Fibroblast of skin of right quadriceps (primary cell): ENCODE data around the gene PTPN20.

ENCODE experiments used
- DNase-seq: peaks from one replicate; pipeline ENCODE4 v3.0.0-alpha.2; 2013

PTPN20 gene

GRCh38 chr10:47022311-47023131 is 111.3 kb downstream of the PTPN20 start:
- no peak for DNase-seq

- DNase-seq, result no peak
Observed at GRCh38 chr10:47023237-47024045, 112.2 kb downstream of the PTPN20 start.

- no peak for DNase-seq
Observed at GRCh38 chr10:47024046-47024322, 112.8 kb downstream of the PTPN20 start.

- peak; percentile 14 for DNase-seq
Observed at GRCh38 chr10:47024399-47025252, 113.4 kb downstream of the PTPN20 start.

GRCh38 chr10:47025253-47025539 is 114.0 kb downstream of the PTPN20 start:
- no peak for DNase-seq

- peak; percentile 51 for DNase-seq
Observed at GRCh38 chr10:47025540-47026300, 114.5 kb downstream of the PTPN20 start.

GRCh38 chr10:47026301-47027107 is 115.3 kb downstream of the PTPN20 start:
- DNase-seq, result no peak

GRCh38 chr10:47027108-47027783 is 116.0 kb downstream of the PTPN20 start:
- DNase-seq, result no peak

GRCh38 chr10:47027784-47028260 is 116.6 kb downstream of the PTPN20 start:
- DNase-seq, result no peak

GRCh38 chr10:47028466-47028865 is 117.2 kb downstream of the PTPN20 start:
- no peak for DNase-seq

- no peak for DNase-seq
Observed at GRCh38 chr10:47029181-47030009, 118.2 kb downstream of the PTPN20 start.

GRCh38 chr10:47030191-47030703 is 119.0 kb downstream of the PTPN20 start:
- DNase-seq, result no peak

- DNase-seq, result peak; percentile 45
Observed at GRCh38 chr10:47031211-47031900, 120.1 kb downstream of the PTPN20 start.

GRCh38 chr10:47031901-47032465 is 120.8 kb downstream of the PTPN20 start:
- DNase-seq, result no peak

- no peak for DNase-seq
Observed at GRCh38 chr10:47033081-47033480, 121.9 kb downstream of the PTPN20 start.

- DNase-seq, result no peak
Observed at GRCh38 chr10:47033541-47034270, 122.5 kb downstream of the PTPN20 start.

GRCh38 chr10:47034441-47035051 is 123.3 kb downstream of the PTPN20 start:
- no peak for DNase-seq
